Activated T-cell treated with anti-CD3 and anti-CD28 coated beads, Interleukin-2, amount 50 U/mL, for 48 hours (primary cell): Measurements from ENCODE around the gene KRTAP4-11.
"Not testable (repeated sequence)": the region's sequence is repeated elsewhere in the genome, so short reads cannot be mapped to it uniquely, and the experiment has no call there.

Experiments used
- DNase-seq, 2 experiments: peaks; one replicate each; pipeline ENCODE4 v3.0.0-alpha.2; 2020

Gene KRTAP4-11

DNA sequence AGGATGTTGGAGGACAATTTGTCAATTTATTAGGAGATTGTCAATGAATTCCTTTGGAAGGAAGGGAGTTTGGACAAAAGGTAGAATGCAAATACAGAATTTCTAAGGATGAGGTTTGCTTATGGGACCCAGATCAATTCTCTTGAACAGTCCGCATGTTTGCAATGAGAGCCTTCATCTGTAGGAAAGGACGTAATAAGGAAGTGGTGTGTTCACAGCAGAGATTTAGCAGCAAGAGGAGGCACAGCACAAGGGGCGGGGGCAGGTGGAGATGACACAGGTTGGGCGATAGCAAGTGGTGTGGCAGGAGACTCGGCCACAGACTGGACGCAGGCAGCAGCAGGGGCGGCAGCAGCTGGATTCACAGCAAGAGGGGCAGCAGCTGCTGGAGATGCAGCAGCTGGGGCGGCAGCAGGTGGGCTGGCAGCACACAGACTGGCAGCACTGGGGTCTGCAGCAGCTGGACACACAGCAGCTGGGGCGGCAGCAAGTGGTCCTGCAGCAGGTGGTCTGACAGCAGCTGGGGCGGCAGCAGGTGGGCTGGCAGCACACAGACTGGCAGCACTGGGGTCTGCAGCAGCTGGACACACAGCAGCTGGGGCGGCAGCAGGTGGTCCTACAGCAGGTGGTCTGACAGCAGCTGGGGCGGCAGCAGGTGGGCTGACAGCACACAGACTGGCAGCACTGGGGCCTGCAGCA, 5.3 kb upstream of the KRTAP4-11 start:
- not testable (repeated sequence) for DNase-seq

DNA sequence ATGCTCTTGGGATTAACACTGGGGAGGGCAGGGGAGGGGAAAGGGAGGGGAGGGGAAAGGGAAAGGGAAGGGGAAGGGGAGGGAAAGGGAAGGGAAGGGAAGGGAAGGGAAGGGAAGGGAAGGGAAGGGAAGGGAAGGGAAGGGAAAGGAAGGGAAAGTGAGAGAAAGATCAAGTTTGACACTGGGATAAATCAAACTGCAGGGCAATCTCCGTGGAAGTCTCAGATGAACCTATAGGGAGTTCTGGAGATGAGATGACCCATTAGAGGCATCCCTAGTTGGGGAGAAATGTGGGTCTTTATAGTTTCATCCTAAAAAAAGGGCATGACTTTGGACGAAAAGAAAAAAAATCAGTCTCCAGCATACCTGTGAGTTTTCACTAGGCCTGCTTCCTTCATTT, 3.6 kb upstream of the KRTAP4-11 start:
- no peak for DNase-seq

DNA sequence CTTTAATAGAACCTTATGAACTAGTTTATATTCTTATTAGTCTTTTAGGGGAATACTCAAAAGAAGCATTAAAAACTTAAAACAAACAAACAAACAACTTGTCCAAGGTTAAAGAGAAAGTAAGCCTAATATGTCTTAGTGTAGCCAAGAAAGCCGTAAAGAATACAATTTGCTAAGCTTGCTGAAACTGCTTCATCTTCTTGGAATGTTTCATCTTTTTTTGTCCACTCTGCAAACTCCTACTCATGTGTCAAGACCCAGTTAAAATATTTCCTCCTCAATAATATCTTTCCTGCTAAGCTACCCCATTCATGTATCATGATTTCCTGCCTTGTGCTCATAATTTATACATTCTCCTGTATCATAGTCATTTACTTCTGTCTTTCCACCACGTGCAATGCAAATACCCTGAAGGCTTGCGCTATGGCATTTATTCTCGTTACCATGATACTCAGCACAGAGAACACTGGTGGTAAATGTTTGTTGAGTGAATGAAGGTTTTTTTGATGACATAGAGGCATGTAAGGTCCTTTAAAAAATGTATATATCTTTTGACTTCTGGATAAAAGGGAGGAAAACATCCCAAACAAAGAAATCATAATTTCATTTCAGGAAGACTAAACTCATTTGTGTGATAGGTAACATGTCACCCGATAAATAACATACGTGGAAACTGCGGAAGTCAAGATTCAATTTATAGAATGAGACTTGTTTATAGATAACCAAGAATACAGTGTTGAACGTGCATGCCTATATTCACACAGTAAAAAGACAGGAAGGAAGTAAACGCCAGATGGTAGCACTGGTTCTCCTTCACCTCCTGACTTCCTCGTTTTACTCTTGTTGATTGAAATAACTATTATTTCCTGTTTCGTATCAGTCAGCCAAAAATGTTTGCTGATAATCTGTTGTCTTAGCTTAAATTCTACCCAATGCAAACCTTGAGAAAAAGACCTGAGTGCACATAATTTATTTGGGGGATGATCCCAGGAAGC, 1.8 kb upstream of the KRTAP4-11 start:
- not testable (repeated sequence) for DNase-seq

DNA sequence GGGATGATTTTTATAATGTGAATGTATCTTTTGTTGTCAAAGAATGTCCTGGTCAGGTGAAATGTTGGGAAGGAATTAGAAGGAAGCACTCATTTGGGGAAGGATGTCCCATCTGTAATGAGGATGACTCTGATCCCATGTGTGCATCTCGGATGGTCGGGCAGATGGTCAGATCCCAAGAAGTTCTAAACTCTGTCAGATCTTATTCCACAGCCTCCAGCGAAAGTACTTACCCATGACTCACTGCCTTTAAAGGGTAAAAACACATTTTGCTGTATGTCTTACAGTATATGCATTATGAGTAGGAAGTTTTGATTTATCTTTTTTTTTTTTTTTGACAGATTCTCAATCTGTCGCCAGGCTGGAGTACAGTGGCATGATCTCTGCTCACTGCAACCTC, 548 bp upstream of the KRTAP4-11 start:
- no peak for DNase-seq

DNA sequence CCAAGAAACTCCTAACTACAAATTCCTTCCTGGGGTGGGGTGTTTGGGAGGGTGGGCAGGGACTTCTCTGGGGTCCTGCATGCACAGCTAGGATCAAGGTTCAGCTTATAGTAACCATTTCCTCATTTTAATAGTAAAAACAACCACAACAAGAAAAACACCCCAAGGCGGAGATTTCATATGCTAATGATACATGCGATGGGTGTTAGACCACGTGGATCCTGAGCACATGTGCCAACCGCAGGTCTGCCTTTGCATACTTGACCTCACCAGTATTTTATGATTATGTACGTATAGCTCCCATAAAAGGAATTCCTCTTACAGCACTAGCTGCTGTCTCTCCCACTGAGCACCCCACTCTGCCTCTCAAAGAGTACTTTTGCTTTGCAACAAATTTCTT, 1.9 kb downstream of the KRTAP4-11 start:
- DNase-seq, result no peak

DNA sequence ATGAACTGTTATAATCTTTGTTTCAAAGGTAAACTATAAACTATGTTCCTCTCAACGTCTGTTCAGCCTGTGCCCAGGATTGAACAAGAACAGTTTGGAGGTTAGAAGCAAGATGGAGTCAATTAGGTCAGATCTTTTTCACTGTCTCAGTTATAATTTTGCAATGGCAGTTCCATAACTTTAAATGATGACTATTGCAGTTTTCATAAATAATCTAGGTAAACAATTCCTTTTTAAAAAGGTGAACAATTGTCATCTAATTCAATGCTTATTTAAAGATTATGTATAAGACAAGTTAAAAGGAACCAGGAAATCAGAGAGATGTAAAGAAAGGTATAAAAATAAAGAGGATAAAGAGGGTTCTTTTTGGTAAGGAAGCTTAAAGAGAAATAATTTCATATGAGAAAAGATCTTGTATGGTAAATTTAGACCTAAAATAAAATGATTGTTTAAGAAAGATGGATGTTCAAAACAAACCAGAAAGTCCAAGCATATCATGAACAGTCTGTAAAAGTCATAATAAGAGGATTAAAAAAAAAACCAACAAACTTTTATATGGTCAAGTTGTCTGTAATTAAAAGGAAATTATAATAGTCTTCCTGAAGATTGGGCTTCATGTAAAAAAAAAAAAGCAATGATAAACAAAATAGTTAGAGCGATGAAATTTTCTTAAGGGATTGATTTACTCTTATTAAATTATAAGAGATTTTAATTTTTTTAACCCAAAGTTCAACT, 6.9 kb downstream of the KRTAP4-11 start:
- DNase-seq, result no peak

DNA sequence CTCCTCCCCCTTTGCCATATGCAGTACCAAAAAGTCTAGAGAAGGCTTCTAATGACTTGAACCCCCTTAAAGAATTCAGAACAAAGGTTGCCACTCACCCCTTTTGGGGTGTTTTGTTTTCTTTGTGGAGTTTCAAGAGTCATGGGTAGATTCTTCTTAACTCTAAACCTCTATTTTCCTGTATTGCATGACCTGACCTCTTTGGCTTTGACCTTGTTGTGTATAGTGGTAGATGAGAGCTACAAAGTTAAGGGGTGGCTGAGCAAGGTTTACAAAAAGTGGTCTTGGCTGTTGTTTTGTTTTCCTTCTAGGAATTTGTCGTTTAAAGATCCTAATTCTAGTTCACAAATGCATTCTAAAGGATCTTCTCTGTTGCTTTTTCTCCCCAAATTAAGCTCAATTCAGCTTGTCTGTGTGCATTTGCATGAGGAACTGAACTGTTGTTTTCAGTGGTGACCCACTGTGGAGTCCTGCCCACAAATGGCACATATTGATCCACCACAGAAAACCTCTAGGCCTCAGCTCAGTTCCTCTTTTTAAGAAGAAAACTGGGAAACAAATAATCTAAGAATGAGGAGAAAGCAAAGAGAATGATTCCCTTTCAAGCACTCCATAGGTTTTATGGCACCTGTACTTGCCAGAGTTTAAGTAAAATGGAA, 9.3 kb downstream of the KRTAP4-11 start:
- DNase-seq, result not testable (repeated sequence)

DNA sequence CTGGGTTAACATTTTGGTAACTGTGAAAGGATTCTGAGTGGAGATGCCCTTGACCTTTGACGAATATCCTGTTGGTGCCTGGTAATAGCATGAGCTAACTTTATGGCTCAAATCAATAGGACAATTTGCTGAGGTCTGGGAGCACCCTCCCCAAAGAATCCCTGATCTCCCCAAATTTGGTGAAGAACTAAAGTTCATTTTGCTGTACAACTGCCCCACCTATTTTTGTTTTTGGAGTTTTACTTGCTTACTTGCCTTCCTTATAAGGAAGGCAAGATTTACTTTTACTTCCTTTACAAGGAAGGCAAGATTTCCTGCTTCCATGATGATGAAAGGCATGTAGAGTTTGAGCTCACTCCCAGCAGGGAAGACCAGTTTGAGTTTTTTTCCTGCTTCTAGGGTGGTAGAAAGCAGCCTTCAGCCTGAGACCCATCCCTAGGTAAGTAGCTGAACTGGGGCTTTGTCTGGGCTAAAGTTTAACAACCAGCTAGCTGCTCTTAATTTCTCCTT, 10.2 kb downstream of the KRTAP4-11 start:
- DNase-seq, result no peak

DNA sequence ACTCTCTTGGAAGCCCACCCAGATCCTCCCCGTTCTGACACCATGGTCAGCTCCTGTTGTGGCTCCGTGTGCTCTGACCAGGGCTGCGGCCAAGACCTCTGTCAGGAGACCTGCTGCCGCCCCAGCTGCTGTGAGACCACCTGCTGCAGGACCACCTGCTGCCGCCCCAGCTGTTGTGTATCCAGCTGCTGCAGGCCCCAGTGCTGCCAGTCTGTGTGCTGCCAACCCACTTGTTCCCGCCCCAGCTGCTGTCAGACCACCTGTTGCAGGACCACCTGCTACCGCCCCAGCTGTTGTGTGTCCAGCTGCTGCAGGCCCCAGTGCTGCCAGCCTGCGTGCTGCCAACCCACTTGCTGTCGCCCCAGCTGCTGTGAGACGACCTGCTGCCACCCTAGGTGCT, 12.8 kb downstream of the KRTAP4-11 start, which contains the start of gene KRTAP4-9:
Gene KRTAP4-9 (plus strand): TSS at position 43 of the 400 bp plus-strand sequence. CDS start 0 bp downstream, at position 43.
- not testable (repeated sequence) for DNase-seq

DNA sequence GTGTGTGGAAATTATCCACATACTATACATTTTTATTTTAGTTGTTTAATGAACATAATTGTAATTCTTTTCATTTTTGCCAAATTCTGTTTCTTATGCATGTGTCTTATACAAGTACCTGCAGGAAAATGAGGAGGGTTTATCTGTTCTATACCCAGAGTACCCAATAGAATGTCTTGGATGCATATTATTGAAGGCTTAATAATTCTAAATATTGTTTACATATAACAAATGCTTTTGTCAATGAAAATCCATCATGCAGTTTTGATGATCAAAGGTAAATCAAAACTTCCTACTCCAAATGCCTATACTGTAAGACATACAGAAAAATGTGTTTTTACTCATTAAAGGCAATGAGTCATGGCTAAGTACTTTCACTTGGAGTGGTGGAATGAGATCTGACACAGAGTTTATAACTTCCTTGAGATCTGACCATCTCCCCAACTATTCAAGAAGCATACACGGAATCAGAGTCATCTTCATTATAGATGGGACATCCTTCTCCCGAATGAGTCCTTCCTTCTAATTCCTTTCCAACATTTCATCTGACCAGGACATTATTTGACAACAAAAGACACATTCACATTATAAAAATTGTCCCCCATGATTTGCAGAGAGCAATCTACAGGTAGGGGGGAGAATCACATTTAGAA, 13.7 kb downstream of the KRTAP4-11 start:
- DNase-seq, result not testable (repeated sequence)

DNA sequence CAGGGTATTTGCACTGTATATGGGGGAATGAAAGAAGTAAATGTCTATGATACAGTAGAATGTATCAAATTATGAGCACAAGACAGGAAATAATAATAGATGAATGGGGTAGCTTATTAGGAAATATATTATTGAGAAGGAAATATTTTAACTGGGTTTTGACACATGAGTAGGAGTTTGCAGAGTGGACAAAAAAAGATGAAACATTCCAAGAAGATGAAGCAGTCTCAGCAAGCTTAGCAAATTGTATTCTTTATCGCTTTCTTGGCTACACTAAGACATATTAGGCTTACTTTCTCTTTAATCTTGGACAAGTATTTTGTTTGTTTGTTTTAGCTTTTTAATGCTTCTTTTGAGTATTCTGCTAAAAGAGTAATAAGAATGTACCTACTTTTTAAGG, 14.3 kb downstream of the KRTAP4-11 start:
- no peak for DNase-seq

DNA sequence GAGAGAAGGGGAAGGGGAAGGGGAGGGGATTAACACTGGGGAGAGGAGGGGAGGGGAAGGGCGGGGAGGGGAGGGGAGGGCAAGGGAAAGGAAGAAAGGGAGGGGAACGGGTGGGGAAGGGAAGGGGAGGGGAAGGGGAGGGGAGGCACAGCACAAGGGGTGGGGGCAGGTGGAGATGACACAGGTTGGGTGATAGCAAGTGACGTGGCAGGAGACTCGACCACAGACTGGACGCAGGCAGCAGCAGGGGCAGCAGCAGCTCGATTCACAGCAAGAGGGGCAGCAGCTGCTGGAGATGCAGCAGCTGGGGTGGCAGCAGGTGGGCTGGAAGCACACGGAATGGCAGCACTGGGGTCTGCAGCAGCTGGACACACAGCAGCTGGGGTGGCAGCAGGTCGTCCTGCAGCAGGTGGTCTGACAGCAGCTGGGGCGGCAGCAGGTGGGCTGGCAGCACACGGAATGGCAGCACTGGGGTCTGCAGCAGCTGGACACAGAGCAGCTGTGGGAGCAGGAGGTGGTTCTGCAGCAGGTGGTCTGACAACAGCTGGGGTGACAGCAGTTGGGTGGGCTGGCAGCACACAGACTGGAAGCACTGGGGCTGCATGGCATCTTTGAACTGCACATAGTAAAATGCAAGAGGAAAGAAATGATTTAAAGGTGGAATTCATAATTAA, 16.4 kb downstream of the KRTAP4-11 start, which contains the start of gene KRTAP4-16:
Gene KRTAP4-16 (minus strand): TSS at position 624 of the 674 bp plus-strand sequence. CDS start 0 bp downstream, at position 624.
- no peak for DNase-seq

DNA sequence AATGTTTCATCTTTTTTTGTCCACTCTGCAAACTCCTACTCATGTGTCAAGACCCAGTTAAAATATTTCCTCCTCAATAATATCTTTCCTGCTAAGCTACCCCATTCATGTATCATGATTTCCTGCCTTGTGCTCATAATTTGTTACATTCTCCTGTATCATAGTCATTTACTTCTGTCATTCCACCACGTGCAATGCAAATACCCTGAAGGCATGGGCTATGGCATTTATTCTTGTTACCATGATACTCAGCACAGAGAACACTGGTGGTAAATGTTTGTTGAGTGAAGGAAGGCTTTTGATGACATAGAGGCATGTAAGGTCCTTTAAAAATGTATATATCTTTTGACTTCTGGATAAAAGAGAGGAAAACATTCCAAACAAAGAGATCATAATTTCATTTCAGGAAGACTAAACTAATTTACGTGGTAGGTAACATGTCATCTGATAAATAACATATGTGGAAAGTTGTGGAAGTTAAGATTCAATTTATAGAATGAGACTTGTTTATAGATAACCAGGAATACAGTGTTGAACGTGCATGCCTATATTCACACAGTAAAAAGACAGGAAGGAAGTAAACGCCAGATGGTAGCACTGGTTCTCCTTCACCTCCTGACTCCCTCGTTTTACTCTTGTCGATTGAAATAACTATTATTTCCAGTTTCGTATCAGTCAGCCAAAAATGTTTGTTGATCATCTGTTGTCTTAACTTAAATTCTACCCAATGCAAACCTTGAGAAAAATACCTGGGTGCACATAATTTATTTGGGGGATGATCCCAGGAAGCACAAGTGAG, 18.3 kb downstream of the KRTAP4-11 start:
- not testable (repeated sequence) for DNase-seq

DNA sequence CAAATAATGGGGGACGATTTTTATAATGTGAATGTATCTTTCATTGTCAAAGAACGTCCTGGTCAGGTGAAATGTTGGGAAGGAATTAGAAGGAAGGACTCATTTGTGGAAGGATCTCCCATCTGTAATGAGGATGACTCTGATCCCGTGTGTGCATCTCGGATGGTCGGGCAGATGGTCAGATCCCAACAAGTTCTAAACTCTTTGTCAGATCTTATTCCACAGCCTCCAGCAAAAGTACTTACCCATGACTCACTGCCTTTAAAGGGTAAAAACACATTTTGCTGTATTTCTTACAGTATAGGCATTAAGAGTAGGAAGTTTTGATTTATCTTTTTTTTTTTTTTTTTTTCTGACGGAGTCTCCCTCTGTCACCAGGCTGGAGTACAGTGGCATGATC, 19.7 kb downstream of the KRTAP4-11 start:
- DNase-seq, result no peak

DNA sequence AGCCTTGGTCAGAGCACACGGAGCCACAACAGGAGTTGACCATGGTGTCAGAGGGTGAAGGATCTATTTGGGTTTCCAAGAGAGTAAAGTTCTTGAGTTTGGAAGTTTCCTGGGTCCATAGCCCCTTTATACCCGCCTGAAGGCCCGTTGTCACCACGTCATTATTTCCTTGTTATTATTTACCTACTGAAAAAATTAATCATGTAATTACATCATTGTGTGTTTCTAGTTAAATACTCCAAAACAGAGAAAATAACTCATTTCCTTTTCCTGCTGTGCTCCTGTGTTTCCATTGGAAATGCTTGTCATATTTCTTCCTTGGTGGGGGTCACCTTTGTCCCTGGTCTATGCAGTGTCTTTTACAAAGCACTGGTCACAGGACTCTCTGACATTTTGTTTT, 20.1 kb downstream of the KRTAP4-11 start, which contains the start of gene KRTAP4-8:
Gene KRTAP4-8 (minus strand): TSS at position 101 of the 400 bp plus-strand sequence. CDS start 58 bp downstream, at position 43.
- DNase-seq, result no peak

DNA sequence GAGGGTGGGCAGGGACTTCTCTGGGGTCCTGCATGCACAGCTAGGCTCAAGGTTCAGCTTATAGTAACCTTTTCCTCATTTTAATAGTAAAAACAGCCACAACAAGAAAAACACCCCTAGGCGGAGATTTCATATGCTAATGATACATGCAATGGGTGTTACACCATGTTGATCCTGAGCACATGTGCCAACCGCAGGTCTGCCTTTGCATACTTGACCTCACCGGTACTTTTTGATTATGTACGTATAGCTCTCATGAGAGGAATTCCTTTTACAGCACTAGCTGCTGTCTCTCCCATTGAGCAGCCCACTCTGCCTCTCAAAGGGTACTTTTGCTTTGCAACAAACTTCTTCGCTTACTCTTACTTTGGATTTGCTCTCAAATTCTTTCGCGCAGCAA, 22.1 kb downstream of the KRTAP4-11 start:
- no peak for DNase-seq

DNA sequence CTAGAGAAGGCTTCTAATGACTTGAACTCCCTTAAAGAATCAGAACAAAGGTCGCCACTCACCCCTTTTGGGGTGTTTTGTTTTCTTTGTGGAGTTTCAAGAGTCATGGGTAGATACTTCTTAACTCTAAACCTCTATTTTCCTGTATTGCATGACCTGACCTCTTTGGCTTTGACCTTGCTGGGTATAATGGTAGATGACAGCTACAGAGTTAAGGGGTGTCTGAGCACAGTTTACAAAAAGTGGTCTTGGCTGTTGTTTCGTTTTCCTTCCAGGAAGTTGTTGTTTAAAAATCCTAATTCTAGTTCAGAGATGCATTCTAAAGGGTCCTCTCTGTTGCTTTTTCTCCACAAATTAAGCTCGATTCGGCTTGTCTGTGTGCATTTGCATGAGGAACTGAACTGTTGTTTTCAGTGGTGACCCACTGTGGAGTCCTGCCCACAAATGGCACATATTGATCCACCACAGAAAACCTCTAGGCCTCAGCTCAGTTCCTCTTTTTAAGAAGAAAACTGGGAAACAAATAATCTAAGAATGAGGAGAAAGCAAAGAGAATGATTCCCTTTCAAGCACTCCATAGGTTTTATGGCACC, 29.3 kb downstream of the KRTAP4-11 start:
- not testable (repeated sequence) for DNase-seq

DNA sequence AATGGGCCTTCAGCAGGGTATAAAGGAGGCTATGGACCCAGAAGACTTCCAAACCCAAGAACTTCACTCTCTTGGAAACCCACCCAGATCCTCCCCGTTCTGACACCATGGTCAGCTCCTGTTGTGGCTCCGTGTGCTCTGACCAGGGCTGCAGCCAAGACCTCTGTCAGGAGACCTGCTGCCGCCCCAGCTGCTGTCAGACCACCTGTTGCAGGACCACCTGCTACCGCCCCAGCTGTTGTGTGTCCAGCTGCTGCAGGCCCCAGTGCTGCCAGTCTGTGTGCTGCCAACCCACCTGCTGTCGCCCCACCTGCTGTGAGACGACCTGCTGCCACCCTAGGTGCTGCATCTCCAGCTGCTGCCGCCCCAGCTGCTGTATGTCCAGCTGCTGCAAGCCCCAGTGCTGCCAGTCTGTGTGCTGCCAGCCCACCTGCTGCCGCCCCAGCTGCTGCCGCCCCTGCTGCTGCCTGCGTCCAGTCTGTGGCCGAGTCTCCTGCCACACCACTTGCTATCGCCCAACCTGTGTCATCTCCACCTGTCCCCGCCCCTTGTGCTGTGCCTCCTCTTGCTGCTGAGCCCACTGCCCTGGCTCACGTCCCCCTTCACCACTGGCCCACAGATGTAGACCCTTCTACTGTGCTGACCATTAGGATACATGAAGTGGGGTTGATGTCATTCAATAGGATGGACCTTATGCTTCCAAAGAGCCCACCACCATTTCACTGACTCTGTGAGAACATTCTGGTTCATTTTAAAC, 33.9 kb downstream of the KRTAP4-11 start, which contains the start of gene KRTAP4-7:
Gene KRTAP4-7 (plus strand): TSS at position 51 of the 757 bp plus-strand sequence. CDS start 57 bp downstream, at position 108.
- DNase-seq, result not testable (repeated sequence)
